HUES48 (cell line): ENCODE results near the gene RUBCN.
"Not testable (repeated sequence)": the region's sequence is repeated elsewhere in the genome, so short reads cannot be mapped to it uniquely, and the experiment has no call there.

ENCODE experiments used
- H3K27ac ChIP-seq: one replicate; pipeline ENCODE4 v1.7.0; 2013; ENCODE audit warnings: low read depth, low read length, inconsistent platforms
- H3K27me3 ChIP-seq: 2 replicates; pipeline ENCODE4 v1.6.1; 2013; ENCODE audit warnings: mild to moderate bottlenecking, low read length; ENCODE audit not compliant: control insufficient read depth, insufficient read depth
- H3K36me3 ChIP-seq: 2 replicates; pipeline ENCODE4 v1.6.1; 2013; ENCODE audit warnings: low read length; ENCODE audit not compliant: control insufficient read depth, insufficient read depth
- H3K4me1 ChIP-seq: 2 replicates; pipeline ENCODE4 v1.6.1; 2013; ENCODE audit warnings: mild to moderate bottlenecking, low read length; ENCODE audit not compliant: control insufficient read depth, insufficient read depth
- H3K4me3 ChIP-seq: 2 replicates; pipeline ENCODE4 v1.5.1; 2013; ENCODE audit warnings: mild to moderate bottlenecking, low read depth, low read length
- H3K9ac ChIP-seq: 2 replicates; pipeline ENCODE4 v1.6.1; 2013; ENCODE audit warnings: mild to moderate bottlenecking, low read depth, low read length, moderate library complexity
- H3K9me3 ChIP-seq: 2 replicates; pipeline ENCODE4 v1.6.1; 2013; ENCODE audit warnings: low read length; ENCODE audit not compliant: control insufficient read depth, insufficient read depth

Gene RUBCN

GRCh38 chr3:197667968-197668367 lies 68.7 kb downstream of the RUBCN start:
- Histone ChIP-seq H3K4me3 (no peak overlapping the region), H3K36me3 (peaks cover 7% of the 10 kb centered on the region; the same call in 1 of the 2 replicates), H3K27ac (no peak overlapping the region), H3K9me3 (no peaks in the 10 kb centered on the region), H3K9ac (no peak overlapping the region), H3K4me1 (no peaks in the 10 kb centered on the region), H3K27me3 (no peaks in the 10 kb centered on the region)

GRCh38 chr3:197667293-197667692 lies 69.4 kb downstream of the RUBCN start:
- H3K36me3 ChIP-seq, H3K9ac ChIP-seq, H3K27ac ChIP-seq, H3K27me3 ChIP-seq, H3K4me3 ChIP-seq, H3K9me3 ChIP-seq, H3K4me1 ChIP-seq: not testable (repeated sequence)

- not testable (repeated sequence) for H3K27ac ChIP-seq, H3K9me3 ChIP-seq, H3K9ac ChIP-seq, H3K27me3 ChIP-seq, H3K4me3 ChIP-seq, H3K36me3 ChIP-seq, H3K4me1 ChIP-seq
These were observed 70.4 kb downstream of the RUBCN start for GRCh38 chr3:197666221-197666842.

DNA sequence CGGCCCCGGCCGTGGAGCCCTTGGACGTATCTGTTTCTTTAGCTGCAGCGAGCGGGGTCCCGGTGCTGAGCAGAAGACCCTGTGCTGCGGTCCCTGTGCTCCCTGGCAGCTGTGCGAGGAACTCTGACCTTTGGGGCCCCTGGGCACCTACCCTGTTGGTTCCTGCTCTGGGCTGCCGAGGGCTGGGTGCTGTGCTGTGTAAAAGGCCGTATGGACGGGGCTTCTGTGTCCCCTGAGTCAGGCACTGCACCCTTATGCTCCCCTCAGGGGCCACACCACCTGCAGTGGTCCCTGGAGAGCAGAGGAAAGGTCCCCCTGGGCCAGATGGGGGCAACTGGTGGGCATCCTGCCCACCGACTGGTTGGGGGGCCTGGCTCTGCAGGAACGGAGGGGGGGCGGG lies 71.2 kb downstream of the RUBCN start:
- not testable (repeated sequence) for H3K36me3 ChIP-seq, H3K27me3 ChIP-seq, H3K4me1 ChIP-seq, H3K9me3 ChIP-seq, H3K4me3 ChIP-seq, H3K9ac ChIP-seq, H3K27ac ChIP-seq

DNA sequence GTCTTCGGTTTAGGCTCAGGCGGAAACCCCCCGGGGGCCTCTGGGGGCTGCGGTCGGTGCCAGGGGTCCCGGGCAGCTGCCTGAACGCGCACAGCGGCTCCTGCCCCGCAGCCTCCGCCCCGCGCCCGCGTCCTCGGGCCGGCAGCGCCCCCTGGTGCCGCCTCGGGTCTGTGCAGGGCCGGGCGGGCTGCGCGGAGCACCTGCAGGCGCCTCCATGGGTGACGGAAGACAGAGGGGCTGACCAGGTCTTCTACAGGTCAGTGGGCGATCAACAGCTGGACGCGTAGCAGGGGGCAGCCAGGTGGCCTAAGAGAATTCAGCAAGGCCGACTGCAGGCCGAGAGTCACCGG lies 71.6 kb downstream of the RUBCN start:
- H3K4me1 ChIP-seq, H3K27ac ChIP-seq, H3K9ac ChIP-seq, H3K27me3 ChIP-seq, H3K9me3 ChIP-seq, H3K36me3 ChIP-seq: not testable (repeated sequence)
- H3K4me3 ChIP-seq = peak overlapping the region; percentile 46; the same call in 1 of the 2 replicates

DNA sequence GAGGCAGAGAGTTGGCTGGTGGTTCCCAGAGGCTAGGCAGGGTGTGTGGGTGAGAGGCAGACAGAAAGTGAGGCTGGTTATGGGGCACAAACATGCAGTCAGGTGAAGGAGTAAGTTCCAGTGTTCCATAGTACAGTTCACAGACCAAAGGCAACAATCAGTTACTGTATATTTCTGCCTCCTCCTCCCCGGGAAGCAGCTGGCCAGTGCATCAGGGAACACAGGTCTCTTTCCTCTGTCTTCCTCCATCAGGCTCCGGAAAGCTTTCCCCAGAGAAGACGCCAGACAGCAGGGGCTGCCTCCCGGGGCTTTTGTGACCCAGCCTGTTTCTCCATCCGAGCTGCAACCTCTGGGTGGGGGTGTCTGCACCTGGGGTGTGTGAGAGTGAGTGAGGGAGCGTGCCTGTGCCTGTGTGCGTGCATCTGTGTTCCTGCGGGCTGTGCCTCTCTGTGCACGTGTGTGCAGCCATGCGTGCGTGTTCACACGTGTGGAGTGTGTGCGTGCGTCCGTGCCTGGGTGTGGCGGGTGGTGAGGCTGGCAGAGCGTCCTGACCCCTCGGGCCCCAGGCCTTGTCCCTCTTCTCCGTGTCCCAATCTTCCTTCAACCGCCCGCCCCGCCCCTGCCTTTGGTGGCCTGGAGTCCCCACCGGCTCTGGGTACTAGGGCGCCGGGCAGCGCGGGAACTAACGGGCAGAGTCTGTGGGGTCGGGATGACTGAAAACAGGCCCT lies 72.1 kb downstream of the RUBCN start:
- not testable (repeated sequence) for H3K27ac ChIP-seq, H3K9me3 ChIP-seq, H3K9ac ChIP-seq, H3K27me3 ChIP-seq, H3K4me1 ChIP-seq, H3K36me3 ChIP-seq
- peak overlapping the region; percentile 46; the same call in 1 of the 2 replicates for H3K4me3 ChIP-seq

DNA sequence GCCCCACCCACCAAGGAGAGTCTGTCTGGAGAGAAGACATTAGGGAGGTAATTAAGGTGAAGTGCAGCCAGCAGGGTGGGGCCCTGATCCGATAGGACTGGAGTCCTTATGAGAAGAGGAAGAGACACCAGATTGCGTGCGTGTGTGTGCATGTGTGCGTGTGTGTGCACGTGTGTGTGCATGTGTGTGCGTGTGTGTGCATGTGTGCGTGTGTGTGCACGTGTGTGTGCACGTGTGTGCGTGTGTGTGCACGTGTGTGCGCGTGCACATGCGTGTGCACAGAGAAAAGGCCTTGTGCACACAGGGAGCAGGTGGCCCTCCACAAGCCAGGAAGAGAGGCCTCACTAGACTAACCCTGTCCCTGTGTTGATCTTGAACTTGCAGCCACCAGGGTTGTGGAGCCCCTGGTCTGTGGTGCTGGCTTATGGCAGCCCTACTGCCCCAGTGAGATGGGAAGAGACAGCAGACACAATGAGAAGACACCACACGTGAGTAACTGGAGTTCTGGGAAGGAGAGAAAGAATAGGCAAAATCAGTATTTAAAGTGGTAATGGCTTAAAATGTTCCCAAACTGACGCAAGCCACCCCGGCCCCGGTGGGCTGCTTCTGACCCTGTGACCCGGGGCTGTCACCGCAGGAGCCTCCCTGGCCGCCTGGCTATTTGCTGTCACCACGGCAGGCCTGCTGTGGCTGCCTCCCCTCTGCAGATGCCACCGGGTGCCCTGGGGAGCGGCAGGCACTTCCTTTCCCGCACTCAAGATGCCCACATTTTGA lies 73.2 kb downstream of the RUBCN start:
- H3K36me3 ChIP-seq, H3K27ac ChIP-seq, H3K4me3 ChIP-seq, H3K4me1 ChIP-seq, H3K9me3 ChIP-seq, H3K9ac ChIP-seq, H3K27me3 ChIP-seq: not testable (repeated sequence)

GRCh38 chr3:197662352-197662751 lies 74.4 kb downstream of the RUBCN start:
- H3K9ac ChIP-seq, H3K27me3 ChIP-seq, H3K9me3 ChIP-seq, H3K36me3 ChIP-seq, H3K4me1 ChIP-seq, H3K4me3 ChIP-seq, H3K27ac ChIP-seq: not testable (repeated sequence)

GRCh38 chr3:197661874-197662273 lies 74.8 kb downstream of the RUBCN start:
- not testable (repeated sequence) for H3K9me3 ChIP-seq, H3K27me3 ChIP-seq, H3K4me1 ChIP-seq, H3K4me3 ChIP-seq, H3K27ac ChIP-seq, H3K36me3 ChIP-seq, H3K9ac ChIP-seq

- H3K4me3 ChIP-seq, H3K27me3 ChIP-seq, H3K27ac ChIP-seq, H3K9ac ChIP-seq, H3K36me3 ChIP-seq, H3K4me1 ChIP-seq, H3K9me3 ChIP-seq: not testable (repeated sequence)
These were observed 75.4 kb downstream of the RUBCN start for GRCh38 chr3:197661234-197661834.

GRCh38 chr3:197659701-197660100 lies 77.0 kb downstream of the RUBCN start:
- not testable (repeated sequence) for H3K4me1 ChIP-seq, H3K4me3 ChIP-seq, H3K36me3 ChIP-seq, H3K9ac ChIP-seq, H3K27ac ChIP-seq, H3K9me3 ChIP-seq, H3K27me3 ChIP-seq
